ENCODE measurements around the gene PTPRM. TPM values are rescaled to one million over a fixed set of nuclear protein-coding genes. Genes with fewer than 3 reads are reported as not detected.

PTPRM gene
- total RNA-seq, 1 experiment from 2014 or later = 45.6 TPM

DNA sequence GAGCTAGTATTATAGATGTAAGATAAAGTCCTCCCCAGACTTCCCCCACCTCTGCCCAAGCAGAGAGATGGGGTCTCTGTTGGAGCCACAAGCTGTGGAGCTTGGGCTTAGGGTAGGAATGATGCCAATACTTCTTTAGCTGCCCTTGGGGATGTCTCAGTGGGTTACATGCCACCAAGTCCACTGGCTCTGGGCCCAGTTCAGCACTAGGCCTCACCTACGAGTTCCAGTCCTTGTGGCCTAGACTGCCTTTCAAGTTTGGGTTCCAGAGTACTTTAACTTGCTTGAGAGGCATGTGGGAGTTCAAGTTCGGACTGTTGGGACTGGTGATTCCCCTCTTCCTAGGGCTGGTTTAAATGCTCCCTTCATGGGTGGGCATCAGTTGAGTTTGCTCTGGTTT is 272.4 kb downstream of the PTPRM start:
- H4K20me1 ChIP-seq (ENCODE audit: low read length) = no peaks in the 10 kb centered on the region
- H3K4me1 ChIP-seq (ENCODE audit: insufficient read depth, low read length) = no peaks in the 10 kb centered on the region
- H3K4me3 ChIP-seq (ENCODE audit: low read length) = no peak overlapping the region
- no peaks in the 10 kb centered on the region for H3K9me2 ChIP-seq (replicated peaks; ENCODE audit: low read length)
- TF ChIP-seq EZH2 (IDR thresholded peaks at IDR 0.05; ENCODE audit: low read length, unreplicated experiment) (no peak), CTCF (conservative IDR thresholded peaks at IDR 0.05; ENCODE audit: low read depth, low read length) (no peak), EZH2phosphoT487 (IDR thresholded peaks at IDR 0.05; ENCODE audit: borderline replicate concordance, low read length) (no peak)
- H3F3A ChIP-seq (ENCODE audit: low read length, unreplicated experiment) = no peaks in the 10 kb centered on the region
- no peaks in the 10 kb centered on the region for H3K79me2 ChIP-seq (ENCODE audit: low read length)
- H3K27me3 ChIP-seq (ENCODE audit: low read length) = no peaks in the 10 kb centered on the region
- H3K27ac ChIP-seq (ENCODE audit: low read length) = no peak overlapping the region
- ChIA-PET CTCF (no interaction called here), POLR2A (ENCODE audit: unreplicated experiment) (no interaction called here)
- no peak overlapping the region for H3K4me2 ChIP-seq (ENCODE audit: low read length)
- ATAC-seq = no peak
- no peak overlapping the region for H3K9ac ChIP-seq (ENCODE audit: low read length)
- no peak for DNase-seq
- intact Hi-C loops (cut with micrococcal nuclease) = no loop called here
- no peaks in the 10 kb centered on the region for H3K9me3 ChIP-seq (ENCODE audit: low read length)
- H2AFZ ChIP-seq (ENCODE audit: low read length) = no peak overlapping the region
- no peaks in the 10 kb centered on the region for H3K36me3 ChIP-seq (ENCODE audit: low read depth, low read length)
- no TSS peak for BruUV-seq (replicated peaks)

DNA sequence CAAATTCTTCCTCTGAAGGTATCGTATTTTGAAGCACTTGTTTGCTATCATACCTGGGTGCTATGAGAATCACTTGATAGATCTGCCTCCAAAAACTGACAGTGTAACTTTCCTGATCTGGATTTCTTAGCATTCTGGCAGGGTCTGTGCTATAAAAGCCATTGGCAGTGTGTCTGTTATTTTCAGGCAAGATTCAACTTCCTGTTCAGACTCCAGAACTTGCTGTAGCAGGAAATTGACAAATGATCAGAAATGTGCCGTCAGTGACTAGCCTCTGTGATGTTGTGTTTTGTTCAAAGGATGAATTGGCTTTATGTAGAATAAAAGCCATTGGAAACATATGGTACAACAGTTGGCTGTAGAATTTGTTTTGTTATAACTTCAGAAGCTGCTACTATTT is 273.3 kb downstream of the PTPRM start:
- Histone ChIP-seq H3K79me2 (ENCODE audit: low read length) (no peaks in the 10 kb centered on the region), H3F3A (ENCODE audit: low read length, unreplicated experiment) (no peaks in the 10 kb centered on the region), H3K4me2 (ENCODE audit: low read length) (no peak overlapping the region), H2AFZ (ENCODE audit: low read length) (no peak overlapping the region), H3K27ac (ENCODE audit: low read length) (no peak overlapping the region), H3K9me3 (ENCODE audit: low read length) (no peaks in the 10 kb centered on the region), H4K20me1 (ENCODE audit: low read length) (no peaks in the 10 kb centered on the region), H3K9me2 (replicated peaks; ENCODE audit: low read length) (no peaks in the 10 kb centered on the region), H3K27me3 (ENCODE audit: low read length) (no peaks in the 10 kb centered on the region), H3K9ac (ENCODE audit: low read length) (no peak overlapping the region), H3K4me3 (ENCODE audit: low read length) (no peak overlapping the region), H3K4me1 (ENCODE audit: insufficient read depth, low read length) (no peaks in the 10 kb centered on the region), H3K36me3 (ENCODE audit: low read depth, low read length) (no peaks in the 10 kb centered on the region)
- DNase-seq (no peak), ATAC-seq (no peak)
- no TSS peak for BruUV-seq (replicated peaks)
- ChIA-PET POLR2A (ENCODE audit: unreplicated experiment) (no interaction called here), CTCF (no interaction called here)
- TF ChIP-seq EZH2phosphoT487 (IDR thresholded peaks at IDR 0.05; ENCODE audit: borderline replicate concordance, low read length) (no peak), CTCF (conservative IDR thresholded peaks at IDR 0.05; ENCODE audit: low read depth, low read length) (no peak), EZH2 (IDR thresholded peaks at IDR 0.05; ENCODE audit: low read length, unreplicated experiment) (no peak)
- intact Hi-C loops (cut with micrococcal nuclease) = no loop called here

- Histone ChIP-seq H3K4me3 (ENCODE audit: low read length) (no peak overlapping the region), H3K27ac (ENCODE audit: low read length) (peak overlapping the region; percentile 36), H3K4me2 (ENCODE audit: low read length) (no peak overlapping the region), H3K27me3 (ENCODE audit: low read length) (no peaks in the 10 kb centered on the region), H3K9ac (ENCODE audit: low read length) (no peak overlapping the region), H3K9me2 (replicated peaks; ENCODE audit: low read length) (no peaks in the 10 kb centered on the region), H3K36me3 (ENCODE audit: low read depth, low read length) (no peaks in the 10 kb centered on the region), H3K4me1 (ENCODE audit: insufficient read depth, low read length) (0 out of 2 replicates have a peak, but pooled peaks cover 2% of the 10 kb centered on the region), H3F3A (ENCODE audit: low read length, unreplicated experiment) (no peaks in the 10 kb centered on the region), H4K20me1 (ENCODE audit: low read length) (no peaks in the 10 kb centered on the region), H2AFZ (ENCODE audit: low read length) (no peak overlapping the region), H3K9me3 (ENCODE audit: low read length) (no peaks in the 10 kb centered on the region), H3K79me2 (ENCODE audit: low read length) (no peaks in the 10 kb centered on the region)
- DNase-seq = peak; percentile 13
- ChIA-PET POLR2A (ENCODE audit: unreplicated experiment) (interaction anchor here (0.6 kb wide), 1 partner anchor 72 kb away, joined by 3 read pairs; no protein-coding TSS in a partner anchor), CTCF (no interaction called here)
- ATAC-seq = no peak
- BruUV-seq (replicated peaks) = no TSS peak
- intact Hi-C loops (cut with micrococcal nuclease) = no loop called here
- TF ChIP-seq EZH2 (IDR thresholded peaks at IDR 0.05; ENCODE audit: low read length, unreplicated experiment) (no peak), EZH2phosphoT487 (IDR thresholded peaks at IDR 0.05; ENCODE audit: borderline replicate concordance, low read length) (no peak), CTCF (conservative IDR thresholded peaks at IDR 0.05; ENCODE audit: low read depth, low read length) (no peak)
Observed at GRCh38 chr18:7844017-7844416, 276.9 kb downstream of the PTPRM start.
